GM23338 (cell line): ENCODE measurements around the gene HIF1AN. TPM values are rescaled to one million over a fixed set of nuclear protein-coding genes. Genes with fewer than 3 reads are reported as not detected.

Source experiments
- ATAC-seq: fragments of 200-7000 bp; cut with Tn5 transposase; 3 replicates; pipeline ENCODE4 v1.9.1; 2020
- DNase-seq: peaks from one replicate; pipeline ENCODE4 v3.0.0-alpha.2; 2015; ENCODE audit warnings: low spot score
- H2AFZ ChIP-seq: fragments of 200-600 bp; sonication (generic); 2 replicates; pipeline ENCODE4 v1.8.0; 2016; ENCODE audit warnings: antibody characterized with exemption, mild to moderate bottlenecking, moderate library complexity
- H3F3A ChIP-seq: fragments of 200-600 bp; sonication (generic); replicated peaks from 2 replicates; pipeline ENCODE4 v1.8.0; 2017; ENCODE audit warnings: antibody characterized with exemption, mixed run types, low read depth
- H3K27ac ChIP-seq: fragments of 200-600 bp; sonication (generic); 2 replicates; pipeline ENCODE4 v1.6.1; 2016; ENCODE audit warnings: low read depth
- H3K27me3 ChIP-seq: fragments of 200-600 bp; sonication (generic); 2 replicates; pipeline ENCODE4 v1.8.0; 2016; ENCODE audit warnings: mild to moderate bottlenecking, mixed run types, moderate library complexity; ENCODE audit not compliant: insufficient read depth
- H3K36me3 ChIP-seq: fragments of 200-600 bp; sonication (generic); 2 replicates; pipeline ENCODE4 v1.8.0; 2016; ENCODE audit warnings: mild to moderate bottlenecking; ENCODE audit not compliant: insufficient read depth
- H3K4me1 ChIP-seq: fragments of 200-600 bp; sonication (generic); 2 replicates; pipeline ENCODE4 v1.8.0; 2016; ENCODE audit warnings: mild to moderate bottlenecking, moderate library complexity; ENCODE audit not compliant: insufficient read depth
- H3K4me2 ChIP-seq: fragments of 200-600 bp; sonication (generic); 2 replicates; pipeline ENCODE4 v1.7.1; 2017; ENCODE audit warnings: mixed run types
- H3K4me3 ChIP-seq: fragments of 200-600 bp; sonication (generic); 2 replicates; pipeline ENCODE4 v1.6.1; 2016; ENCODE audit warnings: mixed run types
- H3K79me2 ChIP-seq: fragments of 200-600 bp; sonication (generic); replicated peaks from 2 replicates; pipeline ENCODE4 v1.8.0; 2017; ENCODE audit warnings: mild to moderate bottlenecking; ENCODE audit not compliant: insufficient read depth
- H3K9me2 ChIP-seq: fragments of 200-600 bp; sonication (generic); 2 replicates; pipeline ENCODE4 v1.8.0; 2017; ENCODE audit not compliant: insufficient read depth
- H4K20me1 ChIP-seq: fragments of 200-600 bp; sonication (generic); replicated peaks from 2 replicates; pipeline ENCODE4 v1.8.0; 2017; ENCODE audit warnings: mild to moderate bottlenecking; ENCODE audit not compliant: insufficient read depth
- H3K27ac Mint-ChIP-seq: 2 replicates; pipeline ENCODE4 v1.8.0; 2020; ENCODE audit warnings: inconsistent platforms, mild to moderate bottlenecking, moderate library complexity, mixed read lengths
- H3K27me3 Mint-ChIP-seq: 3 replicates; pipeline ENCODE4 v1.8.0; 2022; ENCODE audit warnings: low read depth, mild to moderate bottlenecking, moderate library complexity, mixed read lengths, inconsistent platforms; ENCODE audit not compliant: insufficient read depth, poor library complexity
- H3K36me3 Mint-ChIP-seq: 3 replicates; pipeline ENCODE4 v1.8.0; 2021; ENCODE audit warnings: low read depth, mild to moderate bottlenecking, inconsistent platforms, moderate library complexity, mixed read lengths
- H3K4me1 Mint-ChIP-seq: 3 replicates; pipeline ENCODE4 v1.8.0; 2020; ENCODE audit warnings: mild to moderate bottlenecking, inconsistent platforms, mixed read lengths
- H3K4me3 Mint-ChIP-seq: 3 replicates; pipeline ENCODE4 v1.8.0; 2021; ENCODE audit warnings: moderate library complexity, mild to moderate bottlenecking, inconsistent platforms, mixed read lengths
- H3K9me3 Mint-ChIP-seq: 3 replicates; pipeline ENCODE4 v1.8.0; 2020; ENCODE audit warnings: moderate library complexity, mild to moderate bottlenecking, inconsistent platforms, mixed read lengths
- CREB1 ChIP-seq: fragments of 250-450 bp; sonication (Bioruptor Pico); IDR thresholded peaks from 2 replicates; pipeline ENCODE4 v1.5.0; 2020; ENCODE audit warnings: low read depth, mild to moderate bottlenecking, moderate library complexity
- CTCF ChIP-seq, 2 experiments: fragments of 200-600 bp in 1 of 2; sonication (generic) in 1 of 2; conservative IDR thresholded peaks; 2 replicates each; pipeline versions ENCODE4 v1.5.1 to v1.6.1; 2016 to 2017; ENCODE audit warnings: antibody characterized with exemption in 2 of 2, low read depth in 2 of 2, mild to moderate bottlenecking in 2 of 2, moderate library complexity in 1 of 2
- ETS1 ChIP-seq: IDR thresholded peaks from 2 replicates; pipeline ENCODE4 v1.6.1; 2016; ENCODE audit warnings: antibody characterized with exemption
- EZH2 ChIP-seq: fragments of 200-600 bp; sonication (generic); IDR thresholded peaks from one replicate; pipeline ENCODE4 v1.8.0; 2017; ENCODE audit warnings: antibody characterized with exemption, mild to moderate bottlenecking, low read depth; ENCODE audit not compliant: unreplicated experiment
- EZH2phosphoT487 ChIP-seq: fragments of 200-600 bp; sonication (generic); IDR thresholded peaks from one replicate; pipeline ENCODE4 v1.8.1; 2018; ENCODE audit warnings: antibody characterized with exemption; ENCODE audit not compliant: unreplicated experiment
- NANOG ChIP-seq: IDR thresholded peaks from 2 replicates; pipeline ENCODE4 v1.6.1; 2016; ENCODE audit warnings: antibody characterized with exemption, borderline replicate concordance
- REST ChIP-seq: IDR thresholded peaks from one replicate; pipeline ENCODE4 v1.6.1; 2018; ENCODE audit warnings: antibody characterized with exemption; ENCODE audit not compliant: unreplicated experiment
- STAT1 ChIP-seq: IDR thresholded peaks from one replicate; pipeline ENCODE4 v1.6.1; 2016; ENCODE audit warnings: antibody characterized with exemption; ENCODE audit not compliant: unreplicated experiment
- ZNF331 ChIP-seq: fragments of 250-450 bp; sonication (Bioruptor Pico); IDR thresholded peaks from 2 replicates; pipeline ENCODE4 v1.5.0; 2020; ENCODE audit warnings: low read depth, mild to moderate bottlenecking, moderate library complexity
- ZNF462 ChIP-seq: fragments of 250-450 bp; sonication (Bioruptor Pico); IDR thresholded peaks from 2 replicates; pipeline ENCODE4 v1.5.0; 2020; ENCODE audit warnings: mild to moderate bottlenecking, moderate library complexity
- polyA plus RNA-seq: library from polyadenylated mRNA; unstranded; fragments of >200 nt; fragmentation: Nextera tagmentation; extraction: Ambion mirVana; gene quantifications from 2 replicates; pipeline ENCODE4 v1.2.1, GENCODE V29; 2016
- total RNA-seq: library from RNA; depleted of rRNA; stranded (reverse); fragments of >200 nt; shearing (Covaris generic); gene quantifications from 2 replicates; pipeline ENCODE4 v1.2.3, GENCODE V29; 2014

HIF1AN gene
- total and polyA plus RNA-seq, 2 experiments from 2014 or later: 9.9 to 26.3 TPM

GRCh38 chr10:100553929-100554328 is 18.2 kb downstream of the HIF1AN start:
- DNase-seq (no peak), ATAC-seq (no peak)
- Histone ChIP-seq H4K20me1 (peaks cover 4% of the 10 kb centered on the region; the same call in 1 of the 2 replicates), H3K79me2 (no peaks in the 10 kb centered on the region), H3F3A (no peaks in the 10 kb centered on the region), H3K9me2 (no peaks in the 10 kb centered on the region), H3K27ac (no peak overlapping the region), H3K4me1 (no peaks in the 10 kb centered on the region), H2AFZ (no peak overlapping the region), H3K4me3 (no peak overlapping the region), H3K4me2 (no peak overlapping the region), H3K36me3 (no peaks in the 10 kb centered on the region), H3K27me3 (no peaks in the 10 kb centered on the region)
- no peak overlapping the region for H3K4me3 Mint-ChIP-seq
- no peak overlapping the region for H3K27ac Mint-ChIP-seq
- H3K27me3 Mint-ChIP-seq: peaks cover 2% of the 10 kb centered on the region
- H3K9me3 Mint-ChIP-seq: no peaks in the 10 kb centered on the region
- TF ChIP-seq ZNF331 (CRISPR knock-in tag): no peak
- no peak for TF ChIP-seq CREB1 (CRISPR knock-in tag)
- no peak for TF ChIP-seq ETS1
- TF ChIP-seq EZH2: no peak
- TF ChIP-seq EZH2phosphoT487: no peak
- TF ChIP-seq NANOG: no peak
- no peak for TF ChIP-seq REST
- TF ChIP-seq CTCF (conservative IDR thresholded peaks at IDR 0.05; ENCODE audit: low read depth in 2 of 2): no peak
- no peak for TF ChIP-seq STAT1
- no peak for TF ChIP-seq ZNF462 (CRISPR knock-in tag)
- H3K36me3 Mint-ChIP-seq: peaks cover 10% of the 10 kb centered on the region
- no peaks in the 10 kb centered on the region for H3K4me1 Mint-ChIP-seq
